IMR-90 (cell line): ENCODE data around the gene KLHL28. TPM values are rescaled to one million over a fixed set of nuclear protein-coding genes. Genes with fewer than 3 reads are reported as not detected.

ENCODE experiments used
- ATAC-seq: fragments of 200-7000 bp; cut with Tn5 transposase; 2 replicates; pipeline ENCODE4 v1.9.1; 2020; ENCODE audit warnings: low read depth, mild to moderate bottlenecking, moderate library complexity
- BruUV-seq: library from RNA; stranded (reverse); fragments of 400-500 nt; replicated peaks from 2 replicates; lab custom pipeline; 2021; lab: Mats Ljungman, UMichigan
- CTCF ChIA-PET: fragments of 300-600 bp; formaldehyde crosslinking; extraction: SDS; loops from one replicate; lab custom pipeline; 2021; ENCODE audit warnings: antibody characterized with exemption; lab: Yijun Ruan, JAX
- POLR2A ChIA-PET: fragments of 300-600 bp; sonication (Branson Sonifier 250); formaldehyde crosslinking; loops from one replicate; lab custom pipeline; 2022; ENCODE audit warnings: antibody characterized with exemption; ENCODE audit not compliant: unreplicated experiment; lab: Charles Lee
- DNase-seq: peaks from one replicate; pipeline ENCODE4 v3.0.0; 2013
- H2AFZ ChIP-seq: replicated peaks from 2 replicates; pipeline ENCODE3; 2013; ENCODE audit warnings: low read length, mild to moderate bottlenecking; ENCODE audit not compliant: poor library complexity
- H2AK5ac ChIP-seq: 2 replicates; pipeline ENCODE4 v1.6.1; 2013; ENCODE audit warnings: low read depth, low read length, inconsistent platforms
- H2AK9ac ChIP-seq: replicated peaks from 2 replicates; pipeline ENCODE3; 2013; ENCODE audit warnings: mild to moderate bottlenecking, low read depth, low read length, moderate library complexity; ENCODE audit not compliant: poor library complexity
- H2BK120ac ChIP-seq: 2 replicates; pipeline ENCODE4 v1.6.1; 2013; ENCODE audit warnings: low read depth, low read length, inconsistent platforms
- H2BK15ac ChIP-seq: 3 replicates; pipeline ENCODE4 v1.6.1; 2013; ENCODE audit warnings: low read depth, low read length, inconsistent platforms
- H2BK20ac ChIP-seq: 2 replicates; pipeline ENCODE4 v1.6.1; 2013; ENCODE audit warnings: low read depth, mild to moderate bottlenecking, inconsistent platforms, low read length, moderate library complexity
- H2BK5ac ChIP-seq: 2 replicates; pipeline ENCODE4 v1.6.1; 2013; ENCODE audit warnings: mild to moderate bottlenecking, low read depth, low read length, inconsistent platforms; ENCODE audit not compliant: poor library complexity, severe bottlenecking
- H3K14ac ChIP-seq: replicated peaks from 2 replicates; pipeline ENCODE4 v1.6.1; 2013; ENCODE audit warnings: low read depth, low read length, inconsistent platforms
- H3K18ac ChIP-seq: 2 replicates; pipeline ENCODE4 v1.6.1; 2013; ENCODE audit warnings: low read depth, low read length, control low read depth
- H3K23ac ChIP-seq: 2 replicates; pipeline ENCODE4 v1.6.1; 2013; ENCODE audit warnings: low read depth, low read length, inconsistent platforms
- H3K27ac ChIP-seq: 2 replicates; pipeline ENCODE4 v1.5.1; 2013; ENCODE audit warnings: mild to moderate bottlenecking, control low read depth, low read length; ENCODE audit not compliant: insufficient read depth
- H3K27me3 ChIP-seq: 2 replicates; pipeline ENCODE4 v1.6.1; 2013; ENCODE audit warnings: low read length; ENCODE audit not compliant: control insufficient read depth, insufficient read depth
- H3K36me3 ChIP-seq: 2 replicates; pipeline ENCODE4 v1.6.1; 2013; ENCODE audit warnings: low read length, mixed read lengths; ENCODE audit not compliant: control insufficient read depth, insufficient read depth
- H3K4ac ChIP-seq: 2 replicates; pipeline ENCODE4 v1.6.1; 2013; ENCODE audit warnings: low read depth, low read length, inconsistent platforms
- H3K4me1 ChIP-seq: 2 replicates; pipeline ENCODE4 v1.6.1; 2013; ENCODE audit warnings: low read length, mixed read lengths; ENCODE audit not compliant: control insufficient read depth, insufficient read depth
- H3K4me2 ChIP-seq: 2 replicates; pipeline ENCODE4 v1.6.1; 2013; ENCODE audit warnings: low read depth, mild to moderate bottlenecking, control low read depth, low read length, moderate library complexity
- H3K4me3 ChIP-seq: 2 replicates; pipeline ENCODE4 v1.5.1; 2013; ENCODE audit warnings: low read depth, mild to moderate bottlenecking, control low read depth, low read length, moderate library complexity; ENCODE audit not compliant: insufficient read depth
- H3K56ac ChIP-seq: 2 replicates; pipeline ENCODE4 v1.6.1; 2013; ENCODE audit warnings: low read length, inconsistent platforms; ENCODE audit not compliant: insufficient read depth; ENCODE audit errors: extremely low read depth
- H3K79me1 ChIP-seq, 2 experiments: 2 replicates each; pipeline ENCODE4 v1.6.1; 2013; ENCODE audit warnings: low read length in 2 of 2, inconsistent platforms in 1 of 2, low read depth in 1 of 2
- H3K9ac ChIP-seq: 2 replicates; pipeline ENCODE4 v1.6.1; 2013; ENCODE audit warnings: low read depth, low read length, control low read depth
- H3K9me1 ChIP-seq: 2 replicates; pipeline ENCODE4 v1.6.1; 2013; ENCODE audit warnings: low read length, inconsistent platforms; ENCODE audit not compliant: insufficient read depth
- H3K9me3 ChIP-seq: 2 replicates; pipeline ENCODE4 v1.6.1; 2013; ENCODE audit warnings: low read length; ENCODE audit not compliant: control insufficient read depth, insufficient read depth
- H4K20me1 ChIP-seq: 2 replicates; pipeline ENCODE4 v1.6.1; 2013; ENCODE audit warnings: low read length, inconsistent platforms; ENCODE audit not compliant: insufficient read depth
- H4K5ac ChIP-seq: 2 replicates; pipeline ENCODE4 v1.6.1; 2013; ENCODE audit warnings: mild to moderate bottlenecking, low read depth, low read length, control low read depth
- H4K8ac ChIP-seq, 2 experiments: 2 replicates each; pipeline ENCODE4 v1.6.1; 2013; ENCODE audit warnings: low read depth in 2 of 2, low read length in 2 of 2, control low read depth in 1 of 2, inconsistent platforms in 1 of 2
- H4K91ac ChIP-seq: 2 replicates; pipeline ENCODE4 v1.6.1; 2013; ENCODE audit warnings: low read depth, low read length, inconsistent platforms; ENCODE audit not compliant: insufficient read depth
- BHLHE40 ChIP-seq: fragments of 150-350 bp; IDR thresholded peaks from 2 replicates; pipeline ENCODE4 v1.6.1; 2016; ENCODE audit warnings: mild to moderate bottlenecking, low read depth, low read length
- CEBPB ChIP-seq: IDR thresholded peaks from 2 replicates; pipeline ENCODE4 v1.6.1; 2012; ENCODE audit warnings: low read depth, low read length, improper control_type of control experiment
- CHD1 ChIP-seq: IDR thresholded peaks from 2 replicates; pipeline ENCODE4 v1.6.1; 2012; ENCODE audit warnings: low read depth, low read length, improper control_type of control experiment
- CTCF ChIP-seq: conservative IDR thresholded peaks from 2 replicates; pipeline ENCODE4 v1.5.1; 2012; ENCODE audit warnings: mild to moderate bottlenecking, low read depth, low read length, improper control_type of control experiment
- FOS ChIP-seq: fragments of 150-350 bp; IDR thresholded peaks from 2 replicates; pipeline ENCODE4 v1.6.1; 2016; ENCODE audit warnings: low read depth, low read length
- MAFK ChIP-seq: IDR thresholded peaks from 2 replicates; pipeline ENCODE4 v1.6.1; 2012; ENCODE audit warnings: low read depth, low read length, improper control_type of control experiment
- MAZ ChIP-seq: IDR thresholded peaks from 2 replicates; pipeline ENCODE4 v1.6.1; 2012; ENCODE audit warnings: low read depth, mild to moderate bottlenecking, low read length, improper control_type of control experiment, moderate library complexity, borderline replicate concordance
- MXI1 ChIP-seq: IDR thresholded peaks from 2 replicates; pipeline ENCODE4 v1.6.1; 2012; ENCODE audit warnings: low read depth, mild to moderate bottlenecking, low read length, moderate library complexity, borderline replicate concordance
- NFE2L2 ChIP-seq: fragments of 150-350 bp; IDR thresholded peaks from 2 replicates; pipeline ENCODE4 v1.6.1; 2016; ENCODE audit warnings: low read depth, mild to moderate bottlenecking, low read length
- POLR2A ChIP-seq: IDR thresholded peaks from 2 replicates; pipeline ENCODE4 v1.6.1; 2012; ENCODE audit warnings: mild to moderate bottlenecking, low read depth, low read length
- RAD21 ChIP-seq: IDR thresholded peaks from 2 replicates; pipeline ENCODE4 v1.6.1; 2012; ENCODE audit warnings: low read length, improper control_type of control experiment
- RCOR1 ChIP-seq: IDR thresholded peaks from 2 replicates; pipeline ENCODE4 v1.6.1; 2012; ENCODE audit warnings: mild to moderate bottlenecking, low read length, improper control_type of control experiment; ENCODE audit not compliant: insufficient replicate concordance
- RFX5 ChIP-seq: IDR thresholded peaks from 2 replicates; pipeline ENCODE4 v1.8.0; 2012; ENCODE audit warnings: low read depth, mild to moderate bottlenecking, low read length, moderate library complexity
- SMC3 ChIP-seq: fragments of 150-350 bp; IDR thresholded peaks from 2 replicates; pipeline ENCODE4 v1.6.1; 2016; ENCODE audit warnings: low read depth, mild to moderate bottlenecking, antibody characterized with exemption, low read length, moderate library complexity
- WGBS, 2 experiments: methylation state at CpG; one replicate each; pipeline versions ENCODE4 v1.1.5 to v1.1.7; 2013; ENCODE audit warnings: missing lambda C conversion rate in 2 of 2; ENCODE audit not compliant: insufficient read length in 1 of 2; ENCODE audit errors: extremely low coverage in 2 of 2; 5-methylcytosine and 5-hydroxymethylcytosine counted together
- dilution Hi-C: fragments of 300-500 bp; cut with HindIII; formaldehyde crosslinking; loops from one replicate; pipeline ENCODE4 v1.14.3; 2018; ENCODE audit warnings: low sequenced_read_pairs; ENCODE audit not compliant: unreplicated experiment
- in situ Hi-C: fragments of 300-500 bp; cut with MboI; formaldehyde crosslinking; loops from 3 replicates; pipeline ENCODE4 v1.14.3; 2019; ENCODE audit warnings: low sequenced_read_pairs, inconsistent platforms, mixed read lengths
- intact Hi-C: fragments of 100-400 bp; cut with micrococcal nuclease; formaldehyde crosslinking; loops from 2 replicates; pipeline ENCODE4 v1.10.0; 2022
- polyA plus RNA-seq, 3 experiments: library from polyadenylated mRNA; depleted of rRNA; stranded (reverse); fragments of >200 nt; gene quantifications; 2 replicates each; pipeline ENCODE4 v1.2.3, GENCODE V29; 2012; ENCODE audit warnings: low replicate concordance in 1 of 3
- total RNA-seq: library from RNA; depleted of rRNA; stranded (reverse); fragments of >200 nt; gene quantifications from 2 replicates; pipeline ENCODE4 v1.2.3, GENCODE V29; 2012
- TF ChIP-seq, protein P1 (sequence below): fragments of 150-350 bp; IDR thresholded peaks from 2 replicates; pipeline ENCODE4 v1.6.1; 2017; ENCODE audit warnings: mild to moderate bottlenecking, antibody characterized with exemption, low read length, low read depth
- TF ChIP-seq, protein P2 (sequence below): fragments of 150-350 bp; IDR thresholded peaks from 2 replicates; pipeline ENCODE4 v1.6.1; 2016; ENCODE audit warnings: low read depth, mild to moderate bottlenecking, low read length, moderate library complexity, borderline replicate concordance

Gene KLHL28
- total and polyA plus RNA-seq, 2 of the 4 experiments (the other 2 are of a cell fraction) = 2.9 to 7.7 TPM

DNA sequence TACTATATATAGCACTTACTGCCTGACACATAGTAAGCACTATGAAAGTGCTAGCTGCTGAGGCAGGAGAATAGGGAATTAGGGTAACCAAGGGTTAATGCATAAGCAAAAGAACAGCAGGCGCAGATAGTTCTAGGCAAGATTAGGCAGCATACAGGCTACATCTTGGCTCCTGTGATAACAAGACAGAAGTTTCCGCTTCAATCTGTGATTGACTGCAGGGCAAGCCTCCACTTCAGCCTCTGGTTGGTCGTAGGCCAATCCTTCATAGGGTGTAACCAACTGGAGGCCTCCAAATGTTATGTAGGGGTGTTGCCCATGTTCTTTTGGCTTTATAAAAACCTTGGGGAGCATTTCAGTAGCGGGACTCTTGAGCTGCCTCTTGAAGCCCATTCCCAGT, 46.9 kb downstream of the KLHL28 start:
- Histone ChIP-seq H2AFZ (peak overlapping the region; percentile 44), H3K4ac (no peak overlapping the region), H2BK15ac (no peak overlapping the region), H3K9ac (no peak overlapping the region), H2BK120ac (no peak overlapping the region), H3K4me3 (no peak overlapping the region), H4K91ac (no peak overlapping the region), H3K27me3 (peaks cover 3% of the 10 kb centered on the region; the same call in 1 of the 2 replicates), H3K4me1 (0 out of 2 replicates have a peak, but pooled peaks cover 1% of the 10 kb centered on the region), H3K18ac (no peak overlapping the region), H3K4me2 (peak overlapping the region; percentile 57), H2AK9ac (no peak overlapping the region), H3K36me3 (no peaks in the 10 kb centered on the region), H4K5ac (no peak overlapping the region), H4K20me1 (no peaks in the 10 kb centered on the region), H3K9me3 (no peaks in the 10 kb centered on the region), H2BK5ac (no peak overlapping the region), H3K14ac (no peak overlapping the region), H3K23ac (no peak overlapping the region), H2AK5ac (no peak overlapping the region), H2BK20ac (no peak overlapping the region), H3K27ac (no peak overlapping the region), H3K56ac (no peak overlapping the region), H4K8ac (no peak overlapping the region), H3K9me1 (no peaks in the 10 kb centered on the region), H3K79me1 (no peaks in the 10 kb centered on the region)
- intact Hi-C loops (loop anchor here (5.0 kb wide), 3 partner anchors 172 to 337 kb away; partner anchors contain the start of genes FANCM and MIS18BP1), dilution Hi-C loops (no loop called here), in situ Hi-C loops (loop anchor here (5.0 kb wide), 1 partner anchor 352 kb away; no protein-coding TSS in a partner anchor)
- DNase-seq (peak; percentile 12), ATAC-seq (peak; percentile 34)
- 20% methylated on average over 1 of the region's 4 CpGs; no CpG with 5 or more reads in 1 of the 2 experiments for WGBS, 2 experiments
- TF ChIP-seq MAFK (no peak), SMC3 (no peak), POLR2A (no peak), CEBPB (no peak), CHD1 (no peak), RFX5 (no peak), MXI1 (no peak), FOS (no peak), BHLHE40 (no peak), RCOR1 (no peak), MAZ (no peak), NFE2L2 (no peak), RAD21 (no peak), CTCF (no peak)
- TF ChIP-seq, protein P1, sequence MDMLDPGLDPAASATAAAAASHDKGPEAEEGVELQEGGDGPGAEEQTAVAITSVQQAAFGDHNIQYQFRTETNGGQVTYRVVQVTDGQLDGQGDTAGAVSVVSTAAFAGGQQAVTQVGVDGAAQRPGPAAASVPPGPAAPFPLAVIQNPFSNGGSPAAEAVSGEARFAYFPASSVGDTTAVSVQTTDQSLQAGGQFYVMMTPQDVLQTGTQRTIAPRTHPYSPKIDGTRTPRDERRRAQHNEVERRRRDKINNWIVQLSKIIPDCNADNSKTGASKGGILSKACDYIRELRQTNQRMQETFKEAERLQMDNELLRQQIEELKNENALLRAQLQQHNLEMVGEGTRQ = no peak
- TF ChIP-seq, protein P2, sequence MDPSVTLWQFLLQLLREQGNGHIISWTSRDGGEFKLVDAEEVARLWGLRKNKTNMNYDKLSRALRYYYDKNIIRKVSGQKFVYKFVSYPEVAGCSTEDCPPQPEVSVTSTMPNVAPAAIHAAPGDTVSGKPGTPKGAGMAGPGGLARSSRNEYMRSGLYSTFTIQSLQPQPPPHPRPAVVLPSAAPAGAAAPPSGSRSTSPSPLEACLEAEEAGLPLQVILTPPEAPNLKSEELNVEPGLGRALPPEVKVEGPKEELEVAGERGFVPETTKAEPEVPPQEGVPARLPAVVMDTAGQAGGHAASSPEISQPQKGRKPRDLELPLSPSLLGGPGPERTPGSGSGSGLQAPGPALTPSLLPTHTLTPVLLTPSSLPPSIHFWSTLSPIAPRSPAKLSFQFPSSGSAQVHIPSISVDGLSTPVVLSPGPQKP = no peak
- BruUV-seq = no TSS peak
- ChIA-PET CTCF (interaction anchor here (1.6 kb wide), 1 partner anchor 14 kb away, joined by 5 read pairs; no protein-coding TSS in a partner anchor), POLR2A (no interaction called here)
